Psoas muscle (tissue), 8 donors: Measurements from ENCODE around the gene CERKL. TPM values are rescaled to one million over a fixed set of nuclear protein-coding genes. Genes with fewer than 3 reads are reported as not detected.

Experiments
- ATAC-seq, 4 donors: fragments of 200-7000 bp; cut with Tn5 transposase; one replicate each; pipeline ENCODE4 v1.9.1; 2020; ENCODE audit warnings: moderate library complexity in 3 of 4, mild to moderate bottlenecking in 2 of 4
- DNase-seq, 2 donors: peaks; one replicate each; pipeline ENCODE4 v3.0.0-alpha.2; 2020
- H3K27ac ChIP-seq: fragments of 200-600 bp; one replicate; pipeline ENCODE4 v1.8.0; 2022
- H3K27me3 ChIP-seq, 3 donors: fragments of 200-600 bp in 1 of 3; one replicate each; pipeline versions ENCODE4 v1.6.1 to v1.8.0; 2013 to 2022; ENCODE audit warnings: low read length in 2 of 3, mild to moderate bottlenecking in 2 of 3, moderate library complexity in 1 of 3; ENCODE audit not compliant: insufficient read depth in 3 of 3
- H3K36me3 ChIP-seq, 2 donors: fragments of 200-600 bp in 1 of 2; one replicate each; pipeline versions ENCODE4 v1.6.1 to v1.8.0; 2013 to 2022; ENCODE audit warnings: low read depth in 1 of 2, mild to moderate bottlenecking in 1 of 2, moderate library complexity in 1 of 2; ENCODE audit not compliant: insufficient read depth in 1 of 2
- H3K4me1 ChIP-seq: fragments of 200-600 bp; one replicate; pipeline ENCODE4 v1.8.0; 2022
- H3K4me3 ChIP-seq: fragments of 200-600 bp; one replicate; pipeline ENCODE4 v1.8.0; 2022; ENCODE audit warnings: mild to moderate bottlenecking
- H3K9me3 ChIP-seq: fragments of 200-600 bp; one replicate; pipeline ENCODE4 v1.8.0; 2022
- CTCF ChIP-seq: fragments of 200-600 bp; IDR thresholded peaks from one replicate; pipeline ENCODE4 v1.8.0; 2022; ENCODE audit warnings: antibody characterized with exemption
- WGBS, 3 donors: extraction: QIAGEN DNeasy Blood & Tissue Kit; methylation state at CpG; one replicate each; pipeline versions ENCODE4 v1.1.6 to v1.1.7; 2013; 5-methylcytosine and 5-hydroxymethylcytosine counted together
- intact Hi-C, 2 donors: fragments of 100-400 bp; cut with DNase I; formaldehyde crosslinking; loops; one replicate each; pipeline versions ENCODE4 v1.11.0 to v1.14.2; 2022
- polyA plus RNA-seq, 3 donors: library from polyadenylated mRNA; stranded (reverse); fragments of 200-250 nt; gene quantifications; one replicate each; pipeline ENCODE4 v1.2.3, GENCODE V29; 2013
- total RNA-seq, 4 donors: library from RNA; stranded (reverse); fragmentation: NEBNext Ultra II Directional in 2 of 4; extraction: Animal tissue kit (Norgen Biotek cat#: 25700) in 2 of 4; gene quantifications; one replicate each; pipeline versions ENCODE4 v1.2.1 to v1.2.4, GENCODE V29; 2021 to 2023
- donor health status: healthy with polysubstance abuse.
- donor health status: DM: no; HTN: no; CAD: no; lungs with moderate emphysema.
- donor health status: Bipolar disorder and iron deficiency.
- donor health status: healthy.
- donor health status: DM: yes; HTN: yes; CAD: no.
- donor health status: DM: no; HTN: no; CAD: no.
- donor health status: DM: no; HTN: no; CAD: no.
- donor health status: DM: yes; HTN: yes; CAD: no.

The CERKL gene
- total and polyA plus RNA-seq, 7 donors: not detected

- Histone ChIP-seq H3K4me3 (no peak overlapping the region), H3K36me3 (no peaks in the 10 kb centered on the region), H3K4me1 (no peaks in the 10 kb centered on the region), H3K27ac (no peak overlapping the region), H3K9me3 (no peaks in the 10 kb centered on the region), H3K27me3 (peaks cover 0 to 3% (median 3%) of the 10 kb centered on the region in 3 donors)
- 88 to 90% (median 89%) methylated on average over 6 of the region's 6 CpGs for WGBS, 3 donors
- TF ChIP-seq CTCF: no peak
- no peak for ATAC-seq
- intact Hi-C loops: no loop called here
- no peak for DNase-seq
These were observed 40.2 kb upstream of the CERKL start for GRCh38 chr2:181697126-181697525.

GRCh38 chr2:181694271-181694670 is 37.4 kb upstream of the CERKL start:
- Histone ChIP-seq H3K27ac (no peak overlapping the region), H3K4me1 (no peaks in the 10 kb centered on the region), H3K4me3 (no peak overlapping the region), H3K27me3 (peaks cover 1 to 7% (median 3%) of the 10 kb centered on the region in 3 donors), H3K9me3 (no peaks in the 10 kb centered on the region), H3K36me3 (no peaks in the 10 kb centered on the region)
- ATAC-seq (no peak), DNase-seq (no peak)
- intact Hi-C loops: no loop called here
- 91 to 93% (median 91%) methylated on average over 17 of the region's 17 CpGs for WGBS, 3 donors
- TF ChIP-seq CTCF: no peak

DNA sequence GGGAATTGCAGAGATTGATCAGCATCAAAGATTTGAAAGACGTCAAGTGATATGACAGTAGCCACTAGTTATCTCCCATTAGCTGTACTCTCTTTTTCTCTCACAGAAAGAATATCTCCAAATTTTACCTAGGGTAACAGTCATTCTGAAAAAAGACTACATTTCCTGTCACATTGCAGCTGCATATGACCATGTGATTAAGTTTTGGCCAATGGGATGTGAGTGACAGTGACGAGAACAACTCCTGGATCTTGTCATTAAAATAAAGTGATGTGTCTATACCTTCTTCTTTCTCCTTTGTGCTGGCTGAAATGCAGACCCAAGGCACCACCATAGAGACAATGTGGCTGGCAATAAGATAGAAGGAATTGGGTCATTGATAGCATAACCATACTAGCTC is 34.0 kb upstream of the CERKL start:
- WGBS, 3 donors: 75 to 80% (median 78%) methylated on average over 2 of the region's 2 CpGs
- no peak for TF ChIP-seq CTCF
- H3K27me3 ChIP-seq: peaks cover 5 to 30% (median 7%) of the 10 kb centered on the region in 3 donors

DNA sequence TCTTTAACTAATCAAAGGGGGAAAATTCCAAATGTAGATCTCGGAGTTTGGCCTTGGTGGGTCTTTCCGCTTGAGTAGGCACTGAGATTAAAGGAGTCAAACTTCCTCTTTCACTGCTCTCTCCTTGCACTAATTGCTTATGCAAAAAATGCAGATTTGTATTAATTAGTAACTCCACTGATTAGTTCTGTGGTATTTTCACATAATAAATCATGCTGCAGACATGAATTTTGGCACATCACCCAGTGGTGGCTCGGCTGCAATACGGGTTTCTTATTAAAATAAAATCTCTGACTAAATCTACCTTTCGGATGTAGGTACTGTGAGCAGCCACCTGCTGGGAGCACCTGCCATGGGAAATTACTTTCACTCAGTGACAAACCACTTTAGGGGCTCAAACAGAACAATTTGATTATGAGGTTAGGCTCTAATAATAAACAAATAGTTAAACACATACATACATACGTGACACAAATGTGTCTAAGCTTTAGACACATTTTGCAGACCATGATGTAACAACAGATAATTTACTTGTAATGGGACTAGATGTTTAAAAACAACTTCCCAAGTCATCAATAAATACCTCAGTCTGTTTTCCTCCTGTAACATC is 29.8 kb upstream of the CERKL start:
- intact Hi-C loops: no loop called here
- H3K36me3 ChIP-seq: no peaks in the 10 kb centered on the region
- 39 to 55% (median 43%) methylated on average over 6 of the region's 6 CpGs for WGBS, 3 donors
- H3K9me3 ChIP-seq: no peaks in the 10 kb centered on the region
- no peak overlapping the region for H3K27ac ChIP-seq
- DNase-seq (no peak), ATAC-seq (no peak)
- H3K4me1 ChIP-seq: no peaks in the 10 kb centered on the region
- TF ChIP-seq CTCF: no peak
- H3K27me3 ChIP-seq: peaks cover 4 to 71% (median 26%) of the 10 kb centered on the region in 3 donors
- H3K4me3 ChIP-seq: no peak overlapping the region

More for the DNA sequence above, 34.0 kb upstream of the CERKL start:
- Histone ChIP-seq H3K27ac (no peak overlapping the region), H3K4me1 (no peaks in the 10 kb centered on the region), H3K4me3 (no peak overlapping the region), H3K9me3 (no peaks in the 10 kb centered on the region), H3K36me3 (no peaks in the 10 kb centered on the region)
- ATAC-seq (no peak), DNase-seq (no peak)
- intact Hi-C loops: no loop called here

GRCh38 chr2:181685150-181685688 is 28.3 kb upstream of the CERKL start:
- peaks cover under 1 to 85% (median 38%) of the 10 kb centered on the region in 3 donors for H3K27me3 ChIP-seq
- DNase-seq (no peak), ATAC-seq (no peak)
- H3K4me3 ChIP-seq: no peak overlapping the region
- WGBS, 3 donors: 3 to 4% (median 4%) methylated on average over 21 of the region's 21 CpGs
- H3K4me1 ChIP-seq: no peaks in the 10 kb centered on the region
- H3K27ac ChIP-seq: no peak overlapping the region
- intact Hi-C loops: no loop called here
- H3K9me3 ChIP-seq: no peaks in the 10 kb centered on the region
- H3K36me3 ChIP-seq: no peaks in the 10 kb centered on the region
- no peak for TF ChIP-seq CTCF
